Pancreas (tissue), 10 donors: Measurements from ENCODE around the gene ZNF445. TPM values are rescaled to one million over a fixed set of nuclear protein-coding genes. Genes with fewer than 3 reads are reported as not detected.
"Not testable (repeated sequence)": the region's sequence is repeated elsewhere in the genome, so short reads cannot be mapped to it uniquely, and the experiment has no call there.

Experiments used
- ATAC-seq, 4 donors: fragments of 200-7000 bp; cut with Tn5 transposase; one replicate each; pipeline versions ENCODE4 v1.8.0 to v1.9.1; 2020; ENCODE audit warnings: mild to moderate bottlenecking in 4 of 4, moderate library complexity in 4 of 4
- DNase-seq, 6 donors: peaks; one replicate each; pipeline ENCODE4 v3.0.0-alpha.2; 2020
- FAIRE-seq: peaks from 2 replicates; lab custom pipeline; 2012; peaks lifted over from hg19 to GRCh38; lab: Jason Lieb, UNC
- H3K27ac ChIP-seq, 4 donors: fragments of 200-600 bp; sonication (generic); 1 replicate in 3 of 4; 2 replicates in 1 of 4; pipeline versions ENCODE4 v1.5.0 to v1.8.0; 2020
- H3K27me3 ChIP-seq, 4 donors: fragments of 200-600 bp; one replicate each; pipeline ENCODE4 v1.8.0; 2021
- H3K36me3 ChIP-seq, 3 donors: fragments of 200-600 bp; sonication (generic) in 1 of 3; one replicate each; pipeline versions ENCODE4 v1.5.0 to v1.8.0; 2020 to 2021
- H3K4me1 ChIP-seq, 3 donors: fragments of 200-600 bp; one replicate each; pipeline ENCODE4 v1.8.0; 2021
- H3K4me3 ChIP-seq, 4 donors: fragments of 200-600 bp; sonication (generic) in 2 of 4; one replicate each; pipeline versions ENCODE4 v1.5.0 to v1.8.0; 2020 to 2021
- H3K9me3 ChIP-seq, 4 donors: fragments of 200-600 bp; one replicate each; pipeline ENCODE4 v1.8.0; 2021
- CTCF ChIP-seq, 4 donors: fragments of 200-600 bp; sonication (generic) in 3 of 4; IDR thresholded peaks; one replicate each; pipeline versions ENCODE4 v1.5.0 to v1.8.0; 2021; ENCODE audit warnings: antibody characterized with exemption in 4 of 4
- WGBS, 2 donors: extraction: QIAGEN DNeasy Blood & Tissue Kit; methylation state at CpG; one replicate each; pipeline ENCODE4 v1.1.7; 2013; 5-methylcytosine and 5-hydroxymethylcytosine counted together
- intact Hi-C, 3 donors: fragments of 100-400 bp; cut with DNase I; formaldehyde crosslinking; loops; one replicate each; pipeline versions ENCODE4 v1.11.1 to v1.14.2; 2022
- polyA plus RNA-seq, 2 donors: library from polyadenylated mRNA; stranded (reverse); fragments of 200-250 nt; gene quantifications; one replicate each; pipeline ENCODE4 v1.2.3, GENCODE V29; 2013
- total RNA-seq, 6 donors: library from RNA; stranded (reverse); fragmentation: NEBNext Ultra II Directional in 4 of 6; extraction: Animal tissue kit (Norgen Biotek cat#: 25700) in 4 of 6; gene quantifications; one replicate each; pipeline versions ENCODE4 v1.2.1 to v1.2.4, GENCODE V29; 2021 to 2023
- donor health status: healthy with polysubstance abuse.
- donor health status: DM: no; HTN: no; CAD: no; lungs with moderate emphysema.
- donor health status: DM: no; HTN: no; CAD: no.
- donor health status: control.
- donor health status: control.
- donor health status: Bipolar disorder and iron deficiency.
- donor health status: DM: yes; HTN: yes; CAD: no.
- donor health status: DM: no; HTN: no; CAD: no.
- donor health status: DM: no; HTN: no; CAD: no.
- donor health status: DM: yes; HTN: yes; CAD: no.

ZNF445 gene
- total and polyA plus RNA-seq, 8 donors: 3.8 to 12.9 (median 7.5) TPM

GRCh38 chr3:44400771-44401170 lies 76.7 kb downstream of the ZNF445 start:
- no peak for ATAC-seq
- H3K4me1 ChIP-seq: no peaks in the 10 kb centered on the region
- no peaks in the 10 kb centered on the region for H3K9me3 ChIP-seq
- FAIRE-seq: no peak
- intact Hi-C loops: no loop called here
- no peak for TF ChIP-seq CTCF (IDR thresholded peaks at IDR 0.05)
- no peak overlapping the region for H3K27ac ChIP-seq
- peaks cover 0 to 4% (median 0%) of the 10 kb centered on the region in 3 donors for H3K36me3 ChIP-seq
- no peak overlapping the region for H3K4me3 ChIP-seq
- 78 to 81% methylated on average over 2 of the region's 2 CpGs for WGBS, 2 donors
- H3K27me3 ChIP-seq: no peaks in the 10 kb centered on the region
- DNase-seq: no peak

GRCh38 chr3:44398853-44399252 lies 78.6 kb downstream of the ZNF445 start:
- whole genome bisulfite sequencing, 2 donors: 78 to 86% methylated on average over 4 of the region's 4 CpGs
- intact Hi-C loops: no loop called here
- Histone ChIP-seq H3K4me3 (no peak overlapping the region), H3K36me3 (peaks cover 0 to 4% (median 0%) of the 10 kb centered on the region in 3 donors), H3K4me1 (no peaks in the 10 kb centered on the region), H3K27ac (no peak overlapping the region), H3K9me3 (no peaks in the 10 kb centered on the region), H3K27me3 (no peaks in the 10 kb centered on the region)
- FAIRE-seq: no peak
- DNase-seq: no peak
- no peak for ATAC-seq
- TF ChIP-seq CTCF (IDR thresholded peaks at IDR 0.05): no peak

- not testable (repeated sequence) for H3K36me3 ChIP-seq
Observed at GRCh38 chr3:44398271-44398670, 79.2 kb downstream of the ZNF445 start.

GRCh38 chr3:44396200-44397171 lies 81.0 kb downstream of the ZNF445 start:
- no peak for ATAC-seq
- no peak overlapping the region for H3K4me3 ChIP-seq
- no peaks in the 10 kb centered on the region for H3K4me1 ChIP-seq
- H3K36me3 ChIP-seq: peaks cover 0 to 4% (median 0%) of the 10 kb centered on the region in 3 donors
- no peak for FAIRE-seq
- TF ChIP-seq CTCF (IDR thresholded peaks at IDR 0.05): no peak
- no peaks in the 10 kb centered on the region for H3K27me3 ChIP-seq
- H3K27ac ChIP-seq: no peak overlapping the region
- no peak for DNase-seq
- H3K9me3 ChIP-seq: no peaks in the 10 kb centered on the region
- intact Hi-C loops: no loop called here
- WGBS, 2 donors: 94 to 95% methylated on average over 9 of the region's 9 CpGs

More at GRCh38 chr3:44398271-44398670, 79.2 kb downstream of the ZNF445 start:
- ATAC-seq, FAIRE-seq, H3K4me3 ChIP-seq, H3K9me3 ChIP-seq, DNase-seq, intact Hi-C loops, H3K27ac ChIP-seq, H3K27me3 ChIP-seq, H3K4me1 ChIP-seq: not testable (repeated sequence)
- WGBS, 2 donors: 93 to 96% methylated on average over 8 of the region's 8 CpGs

- H3K9me3 ChIP-seq: no peaks in the 10 kb centered on the region
- 94 to 97% methylated on average over 9 of the region's 9 CpGs for WGBS, 2 donors
- intact Hi-C loops: no loop called here
- H3K36me3 ChIP-seq: no peaks in the 10 kb centered on the region
- no peak for TF ChIP-seq CTCF (IDR thresholded peaks at IDR 0.05)
- no peaks in the 10 kb centered on the region for H3K27me3 ChIP-seq
- ATAC-seq (no peak), DNase-seq (no peak), FAIRE-seq (no peak)
- no peak overlapping the region for H3K4me3 ChIP-seq
- no peak overlapping the region for H3K27ac ChIP-seq
- no peaks in the 10 kb centered on the region for H3K4me1 ChIP-seq
Observed at GRCh38 chr3:44395714-44396113, 81.8 kb downstream of the ZNF445 start.
